DMS79 treated with DMSO at 0.1 percent for 48 hours (cell line): Measurements from ENCODE around the gene DGKE.

Experiments
- DNase-seq: peaks from one replicate; lab custom pipeline; 2025; lab: John Stamatoyannopoulos, UW

DGKE gene

GRCh38 chr17:56815711-56816110, 18.2 kb upstream of the DGKE start:
- no peak for DNase-seq

- no peak for DNase-seq
These were observed 16.9 kb upstream of the DGKE start for GRCh38 chr17:56817066-56817465.

- no peak for DNase-seq
These were observed 14.9 kb upstream of the DGKE start for GRCh38 chr17:56819030-56819429.

- peak; percentile 52 for DNase-seq
These were observed 14.4 kb upstream of the DGKE start for GRCh38 chr17:56819431-56820145.

- DNase-seq = no peak
These were observed 13.7 kb upstream of the DGKE start for GRCh38 chr17:56820207-56820606.

GRCh38 chr17:56821847-56822534, 12.0 kb upstream of the DGKE start:
- no peak for DNase-seq

GRCh38 chr17:56822725-56823124, 11.2 kb upstream of the DGKE start:
- DNase-seq = no peak

GRCh38 chr17:56823848-56824247, 10.1 kb upstream of the DGKE start:
- DNase-seq = no peak

- no peak for DNase-seq
These were observed 9.4 kb upstream of the DGKE start for GRCh38 chr17:56824503-56824902.

- no peak for DNase-seq
These were observed 7.1 kb upstream of the DGKE start for GRCh38 chr17:56826611-56827414.

- no peak for DNase-seq
These were observed 3.1 kb upstream of the DGKE start for GRCh38 chr17:56830726-56831368.

GRCh38 chr17:56831369-56832095, 2.4 kb upstream of the DGKE start:
- DNase-seq = no peak

GRCh38 chr17:56832446-56832845, 1.5 kb upstream of the DGKE start:
- DNase-seq = no peak

- peak; percentile 20 for DNase-seq
These were observed 718 bp upstream of the DGKE start for GRCh38 chr17:56833057-56833808.

GRCh38 chr17:56834380-56835263, 671 bp downstream of the DGKE start:
- peak; percentile 5 for DNase-seq

GRCh38 chr17:56835264-56835585, 1.3 kb downstream of the DGKE start:
- peak; percentile 3 for DNase-seq

GRCh38 chr17:56838687-56839086, 4.7 kb downstream of the DGKE start:
- no peak for DNase-seq

GRCh38 chr17:56842577-56842976, 8.6 kb downstream of the DGKE start:
- DNase-seq = no peak

GRCh38 chr17:56845934-56846333, 12.0 kb downstream of the DGKE start:
- DNase-seq = no peak

- no peak for DNase-seq
These were observed 13.2 kb downstream of the DGKE start for GRCh38 chr17:56847106-56847505.
